H9 (cell line): Measurements from ENCODE around the gene GMPS. TPM values are rescaled to one million over a fixed set of nuclear protein-coding genes. Genes with fewer than 3 reads are reported as not detected.

Source experiments
- DNase-seq: peaks from one replicate; pipeline ENCODE4 v3.0.0-alpha.2; 2017
- H2AFZ ChIP-seq: one replicate; pipeline ENCODE4 v1.6.1; 2013; ENCODE audit warnings: mild to moderate bottlenecking, low read length, control low read depth, moderate library complexity
- H2AK5ac ChIP-seq: 2 replicates; pipeline ENCODE4 v1.6.1; 2013; ENCODE audit warnings: low read length, control low read depth, mixed read lengths; ENCODE audit not compliant: insufficient read length
- H2BK120ac ChIP-seq: one replicate; pipeline ENCODE4 v1.6.1; 2013; ENCODE audit warnings: low read depth, mild to moderate bottlenecking, low read length, control low read depth, inconsistent platforms; ENCODE audit not compliant: poor library complexity, severe bottlenecking
- H2BK12ac ChIP-seq: 2 replicates; pipeline ENCODE4 v1.6.1; 2013; ENCODE audit warnings: low read length, control low read depth, mixed read lengths, low read depth; ENCODE audit not compliant: insufficient read length
- H2BK15ac ChIP-seq: 2 replicates; pipeline ENCODE4 v1.6.1; 2013; ENCODE audit warnings: low read depth, low read length, control low read depth
- H2BK20ac ChIP-seq: one replicate; pipeline ENCODE4 v1.6.1; 2013; ENCODE audit warnings: low read depth, mild to moderate bottlenecking, low read length, control low read depth, inconsistent platforms; ENCODE audit not compliant: poor library complexity, severe bottlenecking
- H2BK5ac ChIP-seq: 2 replicates; pipeline ENCODE4 v1.6.1; 2013; ENCODE audit warnings: low read length, control low read depth, mixed read lengths; ENCODE audit not compliant: insufficient read length
- H3K14ac ChIP-seq: 2 replicates; pipeline ENCODE4 v1.6.1; 2013; ENCODE audit warnings: low read length, control low read depth; ENCODE audit not compliant: insufficient read depth
- H3K18ac ChIP-seq: 2 replicates; pipeline ENCODE4 v1.6.1; 2013; ENCODE audit warnings: low read depth, mild to moderate bottlenecking, mixed read lengths, low read length, control low read depth; ENCODE audit not compliant: insufficient read length
- H3K23ac ChIP-seq: 2 replicates; pipeline ENCODE4 v1.6.1; 2013; ENCODE audit warnings: low read length, control low read depth, mixed read lengths, low read depth; ENCODE audit not compliant: insufficient read length
- H3K23me2 ChIP-seq: 2 replicates; pipeline ENCODE4 v1.6.1; 2013; ENCODE audit warnings: low read depth, mild to moderate bottlenecking, mixed read lengths, low read length, control low read depth; ENCODE audit not compliant: insufficient read length, poor library complexity, severe bottlenecking
- H3K27ac ChIP-seq: 2 replicates; pipeline ENCODE4 v1.5.1; 2013; ENCODE audit warnings: low read length, control low read depth, mixed read lengths, low read depth; ENCODE audit not compliant: insufficient read length
- H3K27me3 ChIP-seq: 2 replicates; pipeline ENCODE4 v1.6.1; 2013; ENCODE audit warnings: low read length, control low read depth, inconsistent platforms; ENCODE audit not compliant: insufficient read depth
- H3K4ac ChIP-seq: 2 replicates; pipeline ENCODE4 v1.6.1; 2013; ENCODE audit warnings: low read depth, mild to moderate bottlenecking, control low read depth, inconsistent platforms, low read length, moderate library complexity
- H3K4me1 ChIP-seq: 2 replicates; pipeline ENCODE4 v1.6.1; 2013; ENCODE audit warnings: low read length, control low read depth, inconsistent platforms; ENCODE audit not compliant: insufficient read depth
- H3K4me2 ChIP-seq: 2 replicates; pipeline ENCODE4 v1.6.1; 2013; ENCODE audit warnings: low read length, control low read depth, mixed read lengths; ENCODE audit not compliant: insufficient read length, insufficient read depth
- H3K56ac ChIP-seq: 2 replicates; pipeline ENCODE4 v1.6.1; 2013; ENCODE audit warnings: low read depth, mild to moderate bottlenecking, mixed read lengths, low read length, control low read depth; ENCODE audit not compliant: insufficient read length
- H3K79me1 ChIP-seq: 2 replicates; pipeline ENCODE4 v1.6.1; 2013; ENCODE audit warnings: low read depth, mild to moderate bottlenecking, moderate library complexity, low read length, control low read depth, inconsistent platforms; ENCODE audit not compliant: insufficient read depth, poor library complexity, severe bottlenecking
- H3K79me2 ChIP-seq: 2 replicates; pipeline ENCODE4 v1.6.1; 2013; ENCODE audit warnings: low read length, control low read depth, inconsistent platforms; ENCODE audit not compliant: insufficient read depth
- H3K9ac ChIP-seq: 2 replicates; pipeline ENCODE4 v1.6.1; 2013; ENCODE audit warnings: low read length, control low read depth, mixed read lengths; ENCODE audit not compliant: insufficient read length; ENCODE audit errors: extremely low read depth
- H3K9me3 ChIP-seq: one replicate; pipeline ENCODE4 v1.6.1; 2013; ENCODE audit warnings: low read depth, low read length, inconsistent platforms; ENCODE audit not compliant: control insufficient read depth
- H3T11ph ChIP-seq: one replicate; pipeline ENCODE4 v1.6.1; 2013; ENCODE audit warnings: mild to moderate bottlenecking, low read length, control low read depth, inconsistent platforms
- H4K20me1 ChIP-seq: one replicate; pipeline ENCODE4 v1.6.1; 2013; ENCODE audit not compliant: control insufficient read depth, insufficient read length, insufficient read depth
- H4K5ac ChIP-seq: 2 replicates; pipeline ENCODE4 v1.6.1; 2013; ENCODE audit warnings: low read depth, mild to moderate bottlenecking, mixed read lengths, low read length, control low read depth; ENCODE audit not compliant: insufficient read length
- H4K8ac ChIP-seq: replicated peaks from 2 replicates; pipeline ENCODE4 v1.6.1; 2013; ENCODE audit warnings: low read length, control low read depth, mixed read lengths, low read depth; ENCODE audit not compliant: insufficient read length
- H4K91ac ChIP-seq: 2 replicates; pipeline ENCODE4 v1.6.1; 2013; ENCODE audit warnings: low read depth, mild to moderate bottlenecking, moderate library complexity, mixed read lengths, low read length, control low read depth; ENCODE audit not compliant: insufficient read length
- H3K27ac Mint-ChIP-seq, 3 experiments: 2 replicates in 2 of 3; 3 replicates in 1 of 3; pipeline ENCODE4 v1.8.0; 2020 to 2021; ENCODE audit warnings: mixed read lengths in 3 of 3, mild to moderate bottlenecking in 1 of 3, moderate library complexity in 1 of 3
- H3K27me3 Mint-ChIP-seq: 2 replicates; pipeline ENCODE4 v1.8.0; 2021; ENCODE audit warnings: low read depth, mild to moderate bottlenecking, moderate library complexity, mixed read lengths
- H3K36me3 Mint-ChIP-seq, 3 experiments: 2 replicates in 2 of 3; 3 replicates in 1 of 3; pipeline ENCODE4 v1.8.0; 2020 to 2021; ENCODE audit warnings: low read depth in 3 of 3, mixed read lengths in 3 of 3; ENCODE audit not compliant: insufficient read depth in 1 of 3
- H3K4me1 Mint-ChIP-seq, 2 experiments: 2 replicates each; pipeline ENCODE4 v1.8.0; 2020; ENCODE audit warnings: mixed read lengths in 2 of 2
- H3K4me3 Mint-ChIP-seq, 2 experiments: 2 replicates in 1 of 2; 3 replicates in 1 of 2; pipeline ENCODE4 v1.8.0; 2020 to 2021; ENCODE audit warnings: mild to moderate bottlenecking in 2 of 2, mixed read lengths in 2 of 2, moderate library complexity in 1 of 2
- H3K9me3 Mint-ChIP-seq, 2 experiments: 2 replicates in 1 of 2; 3 replicates in 1 of 2; pipeline ENCODE4 v1.8.0; 2020; ENCODE audit warnings: mild to moderate bottlenecking in 2 of 2, mixed read lengths in 2 of 2, moderate library complexity in 1 of 2
- CTCF ChIP-seq: fragments of 200-600 bp; sonication (generic); conservative IDR thresholded peaks from 3 replicates; pipeline ENCODE4 v1.8.0; 2021; ENCODE audit warnings: antibody characterized with exemption, mild to moderate bottlenecking
- WGBS: extraction: QIAGEN DNeasy Blood & Tissue Kit; methylation state at CpG from one replicate; pipeline ENCODE4 v1.1.7; 2013; ENCODE audit warnings: missing lambda C conversion rate, low lambda C conversion rate, mixed read lengths; ENCODE audit not compliant: insufficient read length; ENCODE audit errors: extremely low coverage; 5-methylcytosine and 5-hydroxymethylcytosine counted together
- total RNA-seq: library from RNA; stranded (reverse); gene quantifications from 2 replicates; pipeline ENCODE4 v1.2.1, GENCODE V29; 2021

The GMPS gene
- total RNA-seq, 1 experiment from 2014 or later, result 142 TPM

GRCh38 chr3:155957412-155957880 is 87.0 kb downstream of the GMPS start:
- Mint-ChIP-seq H3K4me3 (no peak overlapping the region), H3K27ac (no peak overlapping the region), H3K36me3 (peaks cover 11 to 16% (median 11%) of the 10 kb centered on the region in 3 experiments; a peak in 6 of 7 replicates), H3K27me3 (no peaks in the 10 kb centered on the region; the same call in 1 of the 2 replicates), H3K9me3 (peaks cover 10 to 13% of the 10 kb centered on the region in 2 experiments; a peak in 4 of 5 replicates), H3K4me1 (peaks cover 2% of the 10 kb centered on the region in 2 experiments; a peak in 2 of 4 replicates)
- H2BK120ac ChIP-seq, result no peak overlapping the region
- H3K56ac ChIP-seq, result no peak overlapping the region
- no peak overlapping the region for H3K23ac ChIP-seq
- H4K20me1 ChIP-seq, result no peaks in the 10 kb centered on the region
- no peaks in the 10 kb centered on the region for H3K79me2 ChIP-seq
- H3K79me1 ChIP-seq, result no peaks in the 10 kb centered on the region
- WGBS, result no CpG with 5 or more reads among the region's 3 CpGs
- no peak overlapping the region for H2BK12ac ChIP-seq
- H3T11ph ChIP-seq, result no peak overlapping the region
- no peak for TF ChIP-seq CTCF
- no peaks in the 10 kb centered on the region for H3K23me2 ChIP-seq
- H2BK20ac ChIP-seq, result no peak overlapping the region
- H4K8ac ChIP-seq, result no peak overlapping the region
- H2AK5ac ChIP-seq, result no peak overlapping the region
- no peak overlapping the region for H3K14ac ChIP-seq
- H2BK5ac ChIP-seq, result no peak overlapping the region
- no peaks in the 10 kb centered on the region for H3K4me1 ChIP-seq
- H2AFZ ChIP-seq, result no peak overlapping the region
- H4K5ac ChIP-seq, result no peak overlapping the region
- no peaks in the 10 kb centered on the region for H3K9me3 ChIP-seq
- no peak overlapping the region for H3K4me2 ChIP-seq
- H3K27me3 ChIP-seq, result no peaks in the 10 kb centered on the region
- H3K27ac ChIP-seq, result no peak overlapping the region
- H2BK15ac ChIP-seq, result no peak overlapping the region
- no peak overlapping the region for H3K18ac ChIP-seq
- DNase-seq, result no peak
- no peak overlapping the region for H3K9ac ChIP-seq
- no peak overlapping the region for H4K91ac ChIP-seq
- no peak overlapping the region for H3K4ac ChIP-seq
